Nephron (organoid): ENCODE measurements around the gene STK40.
A peak's percentile ranks its signal among the peaks of the same experiment; 100 is the strongest.

ENCODE experiments used
- H3K27ac Mint-ChIP-seq, 3 experiments: 2 replicates each; pipeline ENCODE4 v1.8.0; 2020; ENCODE audit warnings: mixed read lengths in 3 of 3, mild to moderate bottlenecking in 2 of 3, moderate library complexity in 1 of 3
- H3K27me3 Mint-ChIP-seq: 2 replicates; pipeline ENCODE4 v1.8.0; 2021; ENCODE audit warnings: low read depth, mild to moderate bottlenecking, moderate library complexity, mixed read lengths
- H3K36me3 Mint-ChIP-seq: 2 replicates; pipeline ENCODE4 v1.8.0; 2020; ENCODE audit warnings: low read depth, mixed read lengths
- H3K4me1 Mint-ChIP-seq: 2 replicates; pipeline ENCODE4 v1.8.0; 2020; ENCODE audit warnings: mixed read lengths
- H3K4me3 Mint-ChIP-seq, 3 experiments: 2 replicates each; pipeline ENCODE4 v1.8.0; 2020; ENCODE audit warnings: mild to moderate bottlenecking in 3 of 3, mixed read lengths in 3 of 3, moderate library complexity in 2 of 3
- H3K9me3 Mint-ChIP-seq: 2 replicates; pipeline ENCODE4 v1.8.0; 2020; ENCODE audit warnings: mixed read lengths
- CTCF ChIP-seq, 3 experiments: fragments of 200-600 bp; sonication (generic); IDR thresholded peaks; one replicate each; pipeline ENCODE4 v1.5.0; 2021; ENCODE audit warnings: antibody characterized with exemption in 3 of 3; ENCODE audit not compliant: unreplicated experiment in 3 of 3

Gene STK40

GRCh38 chr1:36420836-36421317 lies 35.2 kb upstream of the STK40 start:
- peak; percentile 85 to 94 (median 92) for TF ChIP-seq CTCF (IDR thresholded peaks at IDR 0.05; ENCODE audit: unreplicated experiment in 3 of 3)
- peaks cover 6% of the 10 kb centered on the region for H3K4me1 Mint-ChIP-seq
- no peak overlapping the region for H3K4me3 Mint-ChIP-seq
- no peaks in the 10 kb centered on the region for H3K9me3 Mint-ChIP-seq
- no peaks in the 10 kb centered on the region for H3K27me3 Mint-ChIP-seq
- peak overlapping the region; percentile 41 to 70 (median 61) for H3K27ac Mint-ChIP-seq
- peaks cover 26% of the 10 kb centered on the region for H3K36me3 Mint-ChIP-seq

DNA sequence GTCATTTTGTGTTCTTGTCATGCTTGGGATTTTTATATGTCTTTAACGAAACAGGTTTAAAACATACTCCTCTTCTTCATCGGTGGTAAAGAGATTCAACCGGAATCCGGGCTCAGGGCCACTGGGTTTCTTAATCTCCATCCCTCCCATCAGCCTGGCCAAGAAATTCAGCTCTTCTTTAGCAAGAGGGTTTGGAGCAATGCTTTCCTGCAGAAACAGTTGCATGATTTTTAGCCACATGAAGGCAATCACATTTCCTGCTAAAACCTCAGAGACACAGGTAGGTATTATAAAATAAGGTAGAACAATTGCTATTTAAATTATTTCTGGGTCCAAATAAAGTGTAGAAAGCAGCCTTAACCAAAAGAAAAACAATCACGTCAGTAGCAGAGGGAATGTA lies 34.7 kb upstream of the STK40 start:
- no peak for TF ChIP-seq CTCF (IDR thresholded peaks at IDR 0.05; ENCODE audit: unreplicated experiment in 3 of 3)
- H3K4me3 Mint-ChIP-seq = no peak overlapping the region
- H3K36me3 Mint-ChIP-seq = peaks cover 25% of the 10 kb centered on the region
- peak overlapping the region; percentile 41 to 70 (median 61) for H3K27ac Mint-ChIP-seq
- no peaks in the 10 kb centered on the region for H3K9me3 Mint-ChIP-seq
- H3K27me3 Mint-ChIP-seq = no peaks in the 10 kb centered on the region
- peaks cover 6% of the 10 kb centered on the region for H3K4me1 Mint-ChIP-seq

DNA sequence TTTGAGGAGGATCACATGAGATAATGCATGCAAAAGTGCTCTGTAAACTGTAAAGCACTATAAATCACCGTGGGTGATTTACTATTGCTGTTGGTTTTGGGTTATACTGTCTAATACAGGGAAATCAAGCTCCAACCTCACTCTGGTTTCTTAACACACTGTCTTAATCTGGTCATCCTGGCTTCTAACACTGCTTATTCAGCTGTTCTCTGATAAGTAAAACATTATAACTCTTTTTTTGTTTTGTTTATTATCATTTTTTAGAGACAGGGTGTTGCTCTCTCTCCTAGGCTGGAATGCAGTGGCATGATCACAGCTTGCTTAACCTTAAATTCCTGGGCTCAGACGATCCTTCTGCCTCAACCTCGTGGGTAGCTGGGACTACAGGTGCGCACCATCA lies 33.8 kb upstream of the STK40 start:
- no peak for TF ChIP-seq CTCF (IDR thresholded peaks at IDR 0.05; ENCODE audit: unreplicated experiment in 3 of 3)
- peaks cover 6% of the 10 kb centered on the region for H3K4me1 Mint-ChIP-seq
- H3K4me3 Mint-ChIP-seq = no peak overlapping the region
- H3K9me3 Mint-ChIP-seq = no peaks in the 10 kb centered on the region
- H3K27ac Mint-ChIP-seq = no peak overlapping the region
- peaks cover 27% of the 10 kb centered on the region for H3K36me3 Mint-ChIP-seq
- H3K27me3 Mint-ChIP-seq = no peaks in the 10 kb centered on the region

DNA sequence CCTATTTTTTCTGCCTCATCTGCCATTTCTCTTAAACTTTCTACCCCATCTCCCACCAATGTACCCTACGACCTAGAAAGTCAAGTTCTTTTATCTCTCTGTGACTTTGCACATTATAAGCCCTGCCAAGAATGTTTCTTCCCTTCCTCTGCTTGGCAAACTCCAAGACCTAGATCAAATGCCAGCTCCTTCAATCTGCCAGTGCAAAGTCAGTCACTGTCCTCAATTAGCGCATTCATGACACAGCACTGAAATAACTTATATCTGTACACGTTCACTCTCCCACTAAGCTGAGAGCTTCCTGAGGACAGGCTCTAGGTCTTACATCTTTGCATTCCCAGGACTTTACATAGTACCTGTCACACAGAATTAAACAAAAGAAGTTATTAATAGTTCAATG lies 33.4 kb upstream of the STK40 start:
- Mint-ChIP-seq H3K27ac (peak overlapping the region in 1 of 3 experiments; percentile 11), H3K9me3 (no peaks in the 10 kb centered on the region), H3K36me3 (peaks cover 32% of the 10 kb centered on the region), H3K4me1 (peaks cover 6% of the 10 kb centered on the region), H3K4me3 (no peak overlapping the region), H3K27me3 (no peaks in the 10 kb centered on the region)
- no peak for TF ChIP-seq CTCF (IDR thresholded peaks at IDR 0.05; ENCODE audit: unreplicated experiment in 3 of 3)

DNA sequence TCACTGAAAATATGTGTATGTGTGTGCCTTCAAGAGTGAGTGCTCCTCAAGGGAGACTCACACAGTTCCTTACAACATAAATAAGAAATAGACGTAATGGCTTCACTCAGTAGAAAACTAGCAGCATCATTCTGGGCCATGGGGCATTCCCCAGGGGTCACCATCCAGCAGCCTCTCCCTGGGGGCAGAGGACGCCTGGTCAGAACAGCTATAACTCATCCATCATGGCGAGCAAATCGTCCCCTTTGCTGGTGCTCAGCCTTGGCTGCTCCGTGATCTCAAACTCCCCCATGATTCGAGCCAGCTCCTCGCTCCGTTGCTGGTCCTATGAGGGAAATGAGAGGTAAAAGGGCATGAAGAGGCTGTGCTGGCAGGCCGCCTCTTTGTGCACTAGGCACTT lies 32.2 kb upstream of the STK40 start:
- Mint-ChIP-seq H3K4me3 (no peak overlapping the region), H3K4me1 (peaks cover 6% of the 10 kb centered on the region), H3K9me3 (no peaks in the 10 kb centered on the region), H3K27me3 (no peaks in the 10 kb centered on the region), H3K36me3 (peaks cover 36% of the 10 kb centered on the region), H3K27ac (peak overlapping the region in 2 of 3 experiments; percentile 1 to 12)
- TF ChIP-seq CTCF (IDR thresholded peaks at IDR 0.05; ENCODE audit: unreplicated experiment in 3 of 3) = no peak

- Mint-ChIP-seq H3K36me3 (peaks cover 43% of the 10 kb centered on the region), H3K27ac (peak overlapping the region in 1 of 3 experiments; percentile 40), H3K4me1 (peaks cover 4% of the 10 kb centered on the region), H3K27me3 (no peaks in the 10 kb centered on the region), H3K4me3 (no peak overlapping the region), H3K9me3 (no peaks in the 10 kb centered on the region)
- TF ChIP-seq CTCF (IDR thresholded peaks at IDR 0.05; ENCODE audit: unreplicated experiment in 3 of 3) = no peak
Observed at GRCh38 chr1:36415661-36416326, 30.1 kb upstream of the STK40 start.
